ENCODE results near the gene TRAF3IP1.

DNA sequence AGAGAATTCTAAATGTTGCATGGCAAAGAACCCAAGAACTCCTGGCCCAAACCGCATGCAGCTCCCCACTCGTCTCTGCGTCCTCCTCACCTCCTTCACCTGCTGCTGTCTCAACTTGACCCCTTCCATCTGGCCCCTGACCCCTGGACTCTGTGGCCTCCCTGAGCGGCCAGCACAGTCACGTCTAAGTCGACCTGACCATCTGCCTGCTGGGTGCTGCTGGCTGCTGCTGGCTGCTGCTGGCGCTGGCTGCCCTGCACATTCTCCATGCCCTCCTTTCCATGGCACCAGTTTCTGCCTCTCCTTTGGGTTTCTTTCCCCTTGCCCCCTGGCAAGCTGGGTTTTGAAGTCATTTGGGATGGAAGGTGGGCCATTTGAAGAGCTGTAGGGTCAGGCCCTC lies 76.3 kb downstream of the TRAF3IP1 start:
- TF ChIP-seq, protein P1, sequence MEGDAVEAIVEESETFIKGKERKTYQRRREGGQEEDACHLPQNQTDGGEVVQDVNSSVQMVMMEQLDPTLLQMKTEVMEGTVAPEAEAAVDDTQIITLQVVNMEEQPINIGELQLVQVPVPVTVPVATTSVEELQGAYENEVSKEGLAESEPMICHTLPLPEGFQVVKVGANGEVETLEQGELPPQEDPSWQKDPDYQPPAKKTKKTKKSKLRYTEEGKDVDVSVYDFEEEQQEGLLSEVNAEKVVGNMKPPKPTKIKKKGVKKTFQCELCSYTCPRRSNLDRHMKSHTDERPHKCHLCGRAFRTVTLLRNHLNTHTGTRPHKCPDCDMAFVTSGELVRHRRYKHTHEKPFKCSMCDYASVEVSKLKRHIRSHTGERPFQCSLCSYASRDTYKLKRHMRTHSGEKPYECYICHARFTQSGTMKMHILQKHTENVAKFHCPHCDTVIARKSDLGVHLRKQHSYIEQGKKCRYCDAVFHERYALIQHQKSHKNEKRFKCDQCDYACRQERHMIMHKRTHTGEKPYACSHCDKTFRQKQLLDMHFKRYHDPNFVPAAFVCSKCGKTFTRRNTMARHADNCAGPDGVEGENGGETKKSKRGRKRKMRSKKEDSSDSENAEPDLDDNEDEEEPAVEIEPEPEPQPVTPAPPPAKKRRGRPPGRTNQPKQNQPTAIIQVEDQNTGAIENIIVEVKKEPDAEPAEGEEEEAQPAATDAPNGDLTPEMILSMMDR (conservative IDR thresholded peaks at IDR 0.05 in 1 of 2, IDR thresholded peaks at IDR 0.05 in 1 of 2; ENCODE audit: low read depth in 1 of 2, low read length in 2 of 2) = no peak
- TF ChIP-seq EZH2 (IDR thresholded peaks at IDR 0.05; ENCODE audit: low read length, missing control alignments) = no peak
